ENCODE results near the gene IL31RA.

IL31RA gene

DNA sequence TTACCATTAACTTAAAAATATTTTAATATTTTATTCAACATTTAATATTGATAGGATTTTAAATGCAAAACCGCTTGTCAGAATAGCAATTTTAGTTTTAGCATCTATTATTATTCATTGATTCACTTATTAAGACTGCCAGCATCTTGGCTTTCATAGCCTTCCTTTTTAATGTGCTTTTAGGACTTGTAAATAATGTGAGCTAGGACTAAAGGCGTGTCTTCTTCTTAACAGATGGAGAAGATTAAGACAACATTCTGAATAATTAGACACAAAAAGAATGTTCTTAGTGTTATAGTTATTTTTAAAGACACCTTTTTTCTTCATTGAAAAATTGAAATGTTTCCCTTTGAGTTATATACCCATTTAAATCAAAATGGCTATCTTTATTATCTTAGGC lies 6.9 kb downstream of the IL31RA start:
- Histone ChIP-seq H3K36me3 (ENCODE audit: insufficient read depth, low read length) (no peaks in the 10 kb centered on the region), H3K79me2 (ENCODE audit: control insufficient read depth, insufficient read depth, low read length, unreplicated experiment) (no peaks in the 10 kb centered on the region), H3K4me1 (ENCODE audit: control insufficient read depth, insufficient read depth, low read length, unreplicated experiment) (peaks cover 19% of the 10 kb centered on the region), H3K27ac (ENCODE audit: low read depth, low read length) (no peak overlapping the region), H3K4me3 (ENCODE audit: low read depth, low read length) (no peak overlapping the region), H3K27me3 (ENCODE audit: insufficient read depth, low read length) (no peaks in the 10 kb centered on the region), H2AFZ (ENCODE audit: low read length, unreplicated experiment) (no peak overlapping the region)

DNA sequence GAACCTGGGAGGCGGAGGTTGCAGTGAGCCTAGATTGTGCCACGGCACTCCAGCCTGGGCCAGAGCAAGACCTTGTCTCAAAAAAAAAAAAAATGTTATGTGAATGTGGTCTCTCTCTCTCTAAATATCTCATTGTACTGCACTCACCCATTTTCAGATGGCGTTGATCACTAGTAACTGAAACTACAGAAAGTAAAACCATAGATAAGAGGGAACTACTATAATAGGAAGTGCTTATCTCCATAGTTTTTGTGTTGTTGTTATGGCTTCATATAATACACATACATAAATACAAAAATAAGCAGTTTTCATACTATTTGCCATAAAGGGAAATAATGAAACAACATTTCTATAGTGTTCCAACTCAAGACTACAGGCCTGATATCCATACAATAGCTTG lies 9.1 kb downstream of the IL31RA start:
- H3K4me1 ChIP-seq (ENCODE audit: control insufficient read depth, insufficient read depth, low read length, unreplicated experiment): peaks cover 16% of the 10 kb centered on the region
- no peaks in the 10 kb centered on the region for H3K36me3 ChIP-seq (ENCODE audit: insufficient read depth, low read length)
- no peak overlapping the region for H3K4me3 ChIP-seq (ENCODE audit: low read depth, low read length)
- H3K27ac ChIP-seq (ENCODE audit: low read depth, low read length): no peak overlapping the region
- no peaks in the 10 kb centered on the region for H3K79me2 ChIP-seq (ENCODE audit: control insufficient read depth, insufficient read depth, low read length, unreplicated experiment)
- no peak overlapping the region for H2AFZ ChIP-seq (ENCODE audit: low read length, unreplicated experiment)
- H3K27me3 ChIP-seq (ENCODE audit: insufficient read depth, low read length): no peaks in the 10 kb centered on the region

DNA sequence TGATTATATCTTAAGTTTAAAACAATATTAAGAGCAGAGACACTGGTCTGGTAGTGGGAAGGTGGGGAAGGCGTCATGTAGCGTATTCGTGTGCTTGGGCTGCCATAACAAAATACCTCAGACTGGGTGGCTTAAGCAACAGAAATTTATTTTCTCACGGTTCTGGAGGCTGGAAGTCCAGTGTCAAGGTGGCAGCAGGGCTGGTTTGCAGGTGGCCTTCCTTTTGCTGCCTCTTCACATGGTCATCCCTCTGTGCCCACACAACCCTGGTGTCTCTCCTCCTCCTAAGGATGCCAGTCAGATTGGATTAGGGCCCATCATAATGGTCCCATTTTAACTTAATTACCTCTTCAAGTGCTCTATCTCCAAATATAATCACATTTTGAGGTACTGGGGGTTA lies 9.6 kb downstream of the IL31RA start:
- Histone ChIP-seq H3K36me3 (ENCODE audit: insufficient read depth, low read length) (no peaks in the 10 kb centered on the region), H3K4me3 (ENCODE audit: low read depth, low read length) (no peak overlapping the region), H2AFZ (ENCODE audit: low read length, unreplicated experiment) (no peak overlapping the region), H3K79me2 (ENCODE audit: control insufficient read depth, insufficient read depth, low read length, unreplicated experiment) (no peaks in the 10 kb centered on the region), H3K27me3 (ENCODE audit: insufficient read depth, low read length) (no peaks in the 10 kb centered on the region), H3K27ac (ENCODE audit: low read depth, low read length) (no peak overlapping the region), H3K4me1 (ENCODE audit: control insufficient read depth, insufficient read depth, low read length, unreplicated experiment) (peaks cover 12% of the 10 kb centered on the region)

- H2AFZ ChIP-seq (ENCODE audit: low read length, unreplicated experiment): no peak overlapping the region
- H3K36me3 ChIP-seq (ENCODE audit: insufficient read depth, low read length): no peaks in the 10 kb centered on the region
- H3K27me3 ChIP-seq (ENCODE audit: insufficient read depth, low read length): no peaks in the 10 kb centered on the region
- H3K4me3 ChIP-seq (ENCODE audit: low read depth, low read length): no peak overlapping the region
- no peaks in the 10 kb centered on the region for H3K79me2 ChIP-seq (ENCODE audit: control insufficient read depth, insufficient read depth, low read length, unreplicated experiment)
- peaks cover 24% of the 10 kb centered on the region for H3K4me1 ChIP-seq (ENCODE audit: control insufficient read depth, insufficient read depth, low read length, unreplicated experiment)
- no peak overlapping the region for H3K27ac ChIP-seq (ENCODE audit: low read depth, low read length)
These were observed 13.7 kb downstream of the IL31RA start for GRCh38 chr5:55864606-55865541.

GRCh38 chr5:55865831-55866230 lies 14.7 kb downstream of the IL31RA start:
- Histone ChIP-seq H3K27ac (ENCODE audit: low read depth, low read length) (no peak overlapping the region), H3K36me3 (ENCODE audit: insufficient read depth, low read length) (no peaks in the 10 kb centered on the region), H3K79me2 (ENCODE audit: control insufficient read depth, insufficient read depth, low read length, unreplicated experiment) (no peaks in the 10 kb centered on the region), H3K27me3 (ENCODE audit: insufficient read depth, low read length) (no peaks in the 10 kb centered on the region), H3K4me3 (ENCODE audit: low read depth, low read length) (no peak overlapping the region), H2AFZ (ENCODE audit: low read length, unreplicated experiment) (no peak overlapping the region), H3K4me1 (ENCODE audit: control insufficient read depth, insufficient read depth, low read length, unreplicated experiment) (peaks cover 24% of the 10 kb centered on the region)

DNA sequence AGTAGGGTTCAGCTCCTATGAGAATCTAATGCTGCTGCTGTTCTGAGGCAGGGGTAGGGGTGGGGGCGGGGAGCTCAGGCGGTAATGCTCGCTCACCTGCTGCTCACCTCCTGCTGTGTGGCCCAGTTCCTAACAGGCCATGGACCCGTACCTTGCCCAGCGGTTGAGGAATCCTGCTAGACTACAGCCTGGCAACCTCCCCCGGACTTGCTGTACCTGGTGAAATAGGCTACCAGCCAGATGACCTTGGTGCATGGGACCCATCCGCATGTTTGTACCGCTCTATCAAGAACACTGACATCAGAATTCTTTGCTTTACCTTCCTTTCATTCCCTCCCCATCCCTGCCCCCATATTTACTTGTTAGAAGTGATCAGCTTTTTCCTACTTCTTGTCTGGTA lies 15.3 kb downstream of the IL31RA start:
- Histone ChIP-seq H3K4me1 (ENCODE audit: control insufficient read depth, insufficient read depth, low read length, unreplicated experiment) (peaks cover 24% of the 10 kb centered on the region), H2AFZ (ENCODE audit: low read length, unreplicated experiment) (no peak overlapping the region), H3K4me3 (ENCODE audit: low read depth, low read length) (no peak overlapping the region), H3K79me2 (ENCODE audit: control insufficient read depth, insufficient read depth, low read length, unreplicated experiment) (no peaks in the 10 kb centered on the region), H3K36me3 (ENCODE audit: insufficient read depth, low read length) (no peaks in the 10 kb centered on the region), H3K27ac (ENCODE audit: low read depth, low read length) (no peak overlapping the region), H3K27me3 (ENCODE audit: insufficient read depth, low read length) (no peaks in the 10 kb centered on the region)

DNA sequence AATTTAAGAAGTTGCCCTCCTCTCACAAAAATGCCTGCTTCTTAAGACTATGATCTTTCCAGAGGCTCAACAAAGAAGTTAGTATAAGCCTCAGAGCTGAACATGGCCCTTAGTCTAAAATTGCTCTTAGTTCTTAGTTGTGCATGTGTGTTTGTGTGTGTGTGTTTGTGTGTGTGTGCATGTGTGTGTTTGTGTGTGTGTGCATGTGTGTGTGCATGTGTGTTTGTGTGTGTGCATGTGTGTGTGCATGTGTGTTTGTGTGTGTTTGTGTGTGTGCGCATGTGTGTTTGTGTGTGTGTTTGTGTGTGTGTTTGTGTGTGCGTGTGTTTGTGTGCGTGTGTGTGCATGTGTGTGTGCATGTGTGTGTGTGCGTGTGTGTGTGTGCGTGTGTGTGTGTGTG lies 15.8 kb downstream of the IL31RA start:
- no peaks in the 10 kb centered on the region for H3K79me2 ChIP-seq (ENCODE audit: control insufficient read depth, insufficient read depth, low read length, unreplicated experiment)
- no peaks in the 10 kb centered on the region for H3K36me3 ChIP-seq (ENCODE audit: insufficient read depth, low read length)
- H3K4me3 ChIP-seq (ENCODE audit: low read depth, low read length): no peak overlapping the region
- H3K27me3 ChIP-seq (ENCODE audit: insufficient read depth, low read length): no peaks in the 10 kb centered on the region
- no peak overlapping the region for H3K27ac ChIP-seq (ENCODE audit: low read depth, low read length)
- no peak overlapping the region for H2AFZ ChIP-seq (ENCODE audit: low read length, unreplicated experiment)
- peaks cover 24% of the 10 kb centered on the region for H3K4me1 ChIP-seq (ENCODE audit: control insufficient read depth, insufficient read depth, low read length, unreplicated experiment)

DNA sequence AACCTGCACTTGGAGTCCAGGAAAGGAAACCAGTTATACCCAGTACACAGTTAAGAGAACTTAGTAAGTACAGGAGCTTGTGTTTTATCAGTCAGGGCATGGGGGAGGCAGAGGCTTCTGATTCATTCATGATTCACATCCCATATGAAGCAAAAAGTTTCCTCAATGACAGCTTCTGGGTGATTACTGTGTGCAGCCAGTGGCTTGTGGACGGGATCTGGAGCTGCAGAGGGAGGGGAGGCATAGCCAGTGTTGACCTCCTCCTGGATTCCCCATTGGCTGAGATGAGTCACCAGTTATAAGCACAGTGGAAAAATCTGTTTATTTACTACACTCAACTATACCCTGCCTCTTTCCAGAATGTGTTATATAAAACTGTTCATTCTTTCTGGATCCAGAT lies 17.7 kb downstream of the IL31RA start:
- Histone ChIP-seq H3K79me2 (ENCODE audit: control insufficient read depth, insufficient read depth, low read length, unreplicated experiment) (no peaks in the 10 kb centered on the region), H3K4me3 (ENCODE audit: low read depth, low read length) (no peak overlapping the region), H3K36me3 (ENCODE audit: insufficient read depth, low read length) (no peaks in the 10 kb centered on the region), H2AFZ (ENCODE audit: low read length, unreplicated experiment) (no peak overlapping the region), H3K27ac (ENCODE audit: low read depth, low read length) (peak overlapping the region; percentile 77), H3K4me1 (ENCODE audit: control insufficient read depth, insufficient read depth, low read length, unreplicated experiment) (peaks cover 24% of the 10 kb centered on the region), H3K27me3 (ENCODE audit: insufficient read depth, low read length) (no peaks in the 10 kb centered on the region)

DNA sequence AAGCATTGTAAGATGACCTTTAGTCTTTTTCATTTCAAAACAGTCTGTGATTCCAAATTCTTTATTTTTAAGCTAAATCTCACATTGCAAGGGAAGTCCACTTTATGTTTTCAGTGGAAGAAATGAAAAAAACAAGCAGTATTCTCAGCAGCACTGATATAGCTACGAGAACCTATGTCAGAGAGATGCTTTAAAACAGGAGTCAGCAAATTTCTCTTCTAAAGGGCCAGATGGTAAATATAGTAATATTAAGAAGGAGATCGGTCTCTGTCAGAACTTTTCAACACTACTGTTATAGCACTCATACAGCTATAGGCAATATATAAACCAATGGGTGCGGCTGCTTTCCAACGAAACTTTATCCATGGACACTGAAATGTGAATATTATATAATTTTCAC lies 18.7 kb downstream of the IL31RA start:
- no peak overlapping the region for H2AFZ ChIP-seq (ENCODE audit: low read length, unreplicated experiment)
- no peaks in the 10 kb centered on the region for H3K79me2 ChIP-seq (ENCODE audit: control insufficient read depth, insufficient read depth, low read length, unreplicated experiment)
- H3K27ac ChIP-seq (ENCODE audit: low read depth, low read length): 0 out of 2 replicates have a peak overlapping the region, but pooled peaks have one; percentile 2
- H3K4me3 ChIP-seq (ENCODE audit: low read depth, low read length): no peak overlapping the region
- no peaks in the 10 kb centered on the region for H3K27me3 ChIP-seq (ENCODE audit: insufficient read depth, low read length)
- peaks cover 20% of the 10 kb centered on the region for H3K4me1 ChIP-seq (ENCODE audit: control insufficient read depth, insufficient read depth, low read length, unreplicated experiment)
- H3K36me3 ChIP-seq (ENCODE audit: insufficient read depth, low read length): no peaks in the 10 kb centered on the region

DNA sequence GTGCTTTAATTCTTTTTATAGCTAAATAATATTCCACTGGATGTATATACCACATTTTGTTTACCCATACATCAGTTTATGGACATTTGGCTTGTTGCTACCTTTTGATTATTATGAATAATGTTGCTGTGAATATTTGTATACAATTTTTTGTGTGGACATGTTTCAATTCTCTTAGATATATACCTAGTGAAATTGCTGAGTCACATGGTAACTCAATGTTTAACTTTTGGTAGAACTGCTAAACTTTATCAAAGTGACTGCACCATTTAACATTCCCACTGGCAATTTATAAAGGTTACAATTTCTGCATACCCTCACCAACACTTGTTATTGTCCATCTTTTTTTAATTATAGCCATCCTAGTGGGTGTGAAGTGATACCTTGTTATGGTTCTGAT lies 22.1 kb downstream of the IL31RA start:
- Histone ChIP-seq H3K4me1 (ENCODE audit: control insufficient read depth, insufficient read depth, low read length, unreplicated experiment) (peaks cover 9% of the 10 kb centered on the region), H3K36me3 (ENCODE audit: insufficient read depth, low read length) (no peaks in the 10 kb centered on the region), H3K27me3 (ENCODE audit: insufficient read depth, low read length) (no peaks in the 10 kb centered on the region), H2AFZ (ENCODE audit: low read length, unreplicated experiment) (no peak overlapping the region), H3K4me3 (ENCODE audit: low read depth, low read length) (no peak overlapping the region), H3K27ac (ENCODE audit: low read depth, low read length) (no peak overlapping the region), H3K79me2 (ENCODE audit: control insufficient read depth, insufficient read depth, low read length, unreplicated experiment) (no peaks in the 10 kb centered on the region)

DNA sequence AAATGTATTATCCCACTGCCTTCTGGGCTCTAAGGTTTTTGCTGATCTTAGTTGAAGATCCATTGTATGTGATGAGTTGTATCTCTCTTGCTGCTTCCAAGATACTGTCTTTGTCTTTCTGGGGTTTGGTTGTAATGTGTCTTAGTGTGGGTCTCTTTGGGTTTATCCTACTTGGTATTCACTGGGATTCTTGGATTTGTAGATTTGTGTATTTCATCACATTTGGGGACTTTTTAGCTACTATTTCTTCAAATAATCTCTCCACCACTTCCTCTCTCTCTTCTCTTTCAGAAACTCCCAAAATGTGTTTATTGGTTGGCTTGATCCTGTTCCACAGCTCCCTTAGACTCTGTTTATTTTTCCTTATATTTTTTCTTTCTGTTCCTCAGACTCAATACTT lies 26.5 kb downstream of the IL31RA start:
- Histone ChIP-seq H3K27me3 (ENCODE audit: insufficient read depth, low read length) (no peaks in the 10 kb centered on the region), H3K4me3 (ENCODE audit: low read depth, low read length) (no peak overlapping the region), H2AFZ (ENCODE audit: low read length, unreplicated experiment) (no peak overlapping the region), H3K4me1 (ENCODE audit: control insufficient read depth, insufficient read depth, low read length, unreplicated experiment) (no peaks in the 10 kb centered on the region), H3K36me3 (ENCODE audit: insufficient read depth, low read length) (no peaks in the 10 kb centered on the region), H3K79me2 (ENCODE audit: control insufficient read depth, insufficient read depth, low read length, unreplicated experiment) (no peaks in the 10 kb centered on the region), H3K27ac (ENCODE audit: low read depth, low read length) (no peak overlapping the region)
